PC-3 (cell line): Measurements from ENCODE around the gene ARL8A. TPM values are rescaled to one million over a fixed set of nuclear protein-coding genes. Genes with fewer than 3 reads are reported as not detected.

Source experiments
- ATAC-seq: fragments of 200-7000 bp; cut with Tn5 transposase; 2 replicates; pipeline ENCODE4 v1.9.1; 2020; ENCODE audit warnings: mild to moderate bottlenecking, moderate library complexity
- BruUV-seq: library from RNA; stranded (reverse); fragments of 400-500 nt; replicated peaks from 2 replicates; lab custom pipeline; 2021; lab: Mats Ljungman, UMichigan
- CTCF ChIA-PET: fragments of 300-600 bp; sonication (Branson Sonifier 250); formaldehyde crosslinking; loops from one replicate; lab custom pipeline; 2022; ENCODE audit warnings: antibody characterized with exemption; lab: Charles Lee
- POLR2A ChIA-PET: fragments of 300-600 bp; sonication (Branson Sonifier 250); formaldehyde crosslinking; loops from one replicate; lab custom pipeline; 2022; ENCODE audit warnings: antibody characterized with exemption; ENCODE audit not compliant: unreplicated experiment; lab: Charles Lee
- DNase-seq: peaks from one replicate; pipeline ENCODE4 v3.0.0-alpha.2; 2015
- H2AFZ ChIP-seq: fragments of 300-600 bp; sonication (generic); 2 replicates; pipeline ENCODE4 v1.6.0; 2016; ENCODE audit warnings: antibody characterized with exemption, low read length
- H3F3A ChIP-seq: fragments of 300-600 bp; sonication (generic); one replicate; pipeline ENCODE4 v1.6.0; 2017; ENCODE audit warnings: antibody characterized with exemption, low read length, control low read depth, mild to moderate bottlenecking; ENCODE audit not compliant: unreplicated experiment
- H3K27ac ChIP-seq: fragments of 300-600 bp; sonication (generic); 2 replicates; pipeline ENCODE4 v1.5.1; 2016; ENCODE audit warnings: mild to moderate bottlenecking, low read length
- H3K27me3 ChIP-seq: fragments of 300-600 bp; sonication (generic); 2 replicates; pipeline ENCODE4 v1.6.1; 2016; ENCODE audit warnings: low read length, mixed read lengths
- H3K36me3 ChIP-seq: fragments of 300-600 bp; sonication (generic); 2 replicates; pipeline ENCODE4 v1.6.1; 2016; ENCODE audit warnings: low read depth, mixed run types, low read length, mixed read lengths
- H3K4me1 ChIP-seq: fragments of 300-600 bp; sonication (generic); 2 replicates; pipeline ENCODE4 v1.5.1; 2016; ENCODE audit warnings: low read length; ENCODE audit not compliant: insufficient read depth
- H3K4me2 ChIP-seq: fragments of 300-600 bp; sonication (generic); 2 replicates; pipeline ENCODE4 v1.6.0; 2016; ENCODE audit warnings: low read length
- H3K4me3 ChIP-seq: fragments of 300-600 bp; sonication (generic); 2 replicates; pipeline ENCODE4 v1.5.1; 2016; ENCODE audit warnings: mild to moderate bottlenecking, low read length, mixed read lengths
- H3K79me2 ChIP-seq: fragments of 300-600 bp; sonication (generic); 2 replicates; pipeline ENCODE4 v1.6.1; 2017; ENCODE audit warnings: low read length, mixed read lengths
- H3K9ac ChIP-seq: fragments of 300-600 bp; sonication (generic); 2 replicates; pipeline ENCODE4 v1.6.0; 2016; ENCODE audit warnings: mild to moderate bottlenecking, low read length
- H3K9me2 ChIP-seq: fragments of 300-600 bp; sonication (generic); replicated peaks from 2 replicates; pipeline ENCODE4 v1.6.1; 2016; ENCODE audit warnings: mixed run types, low read length, mixed read lengths
- H3K9me3 ChIP-seq: fragments of 300-600 bp; sonication (generic); 2 replicates; pipeline ENCODE4 v1.6.1; 2016; ENCODE audit warnings: low read length, mixed read lengths
- H4K20me1 ChIP-seq: fragments of 300-600 bp; sonication (generic); 2 replicates; pipeline ENCODE4 v1.6.1; 2016; ENCODE audit warnings: low read length, mixed read lengths
- CTCF ChIP-seq: fragments of 300-600 bp; sonication (generic); conservative IDR thresholded peaks from 2 replicates; pipeline ENCODE4 v1.5.1; 2017; ENCODE audit warnings: antibody characterized with exemption, low read depth, mild to moderate bottlenecking, low read length
- EZH2 ChIP-seq: fragments of 300-600 bp; sonication (generic); IDR thresholded peaks from one replicate; pipeline ENCODE4 v1.6.1; 2017; ENCODE audit warnings: antibody characterized with exemption, mild to moderate bottlenecking, low read length; ENCODE audit not compliant: unreplicated experiment
- EZH2phosphoT487 ChIP-seq: fragments of 300-600 bp; sonication (generic); IDR thresholded peaks from 2 replicates; pipeline ENCODE4 v1.6.1; 2018; ENCODE audit warnings: mild to moderate bottlenecking, antibody characterized with exemption, low read length, borderline replicate concordance
- intact Hi-C: fragments of 100-400 bp; cut with micrococcal nuclease; formaldehyde crosslinking; loops from 2 replicates; pipeline ENCODE4 v1.9.0; 2023
- total RNA-seq: library from RNA; depleted of rRNA; stranded (reverse); fragments of >200 nt; gene quantifications from 2 replicates; pipeline ENCODE4 v1.2.3, GENCODE V29; 2014

ARL8A gene
- total RNA-seq, 1 experiment from 2014 or later = 20.4 TPM

- TF ChIP-seq EZH2phosphoT487 (no peak), EZH2 (no peak), CTCF (no peak)
- ATAC-seq (no peak), DNase-seq (no peak)
- Histone ChIP-seq H3K4me3 (no peak overlapping the region), H3K79me2 (no peaks in the 10 kb centered on the region), H3K4me1 (no peaks in the 10 kb centered on the region), H3K4me2 (no peak overlapping the region), H4K20me1 (no peaks in the 10 kb centered on the region), H3F3A (no peaks in the 10 kb centered on the region), H3K9ac (no peak overlapping the region), H3K36me3 (no peaks in the 10 kb centered on the region), H3K27me3 (no peaks in the 10 kb centered on the region), H3K9me3 (no peaks in the 10 kb centered on the region), H3K27ac (no peak overlapping the region), H3K9me2 (no peaks in the 10 kb centered on the region), H2AFZ (no peak overlapping the region)
- no TSS peak for BruUV-seq
- POLR2A ChIA-PET = no interaction called here
- intact Hi-C loops = no loop called here
- CTCF ChIA-PET = no interaction called here
These were observed 26.9 kb upstream of the ARL8A start for GRCh38 chr1:202171292-202172014.

- intact Hi-C loops = no loop called here
- no peaks in the 10 kb centered on the region for H3K4me1 ChIP-seq
- no peaks in the 10 kb centered on the region for H3K9me2 ChIP-seq
- no peaks in the 10 kb centered on the region for H3K79me2 ChIP-seq
- no peaks in the 10 kb centered on the region for H3K36me3 ChIP-seq
- no peak overlapping the region for H3K4me3 ChIP-seq
- no peak for ATAC-seq
- no peaks in the 10 kb centered on the region for H3K27me3 ChIP-seq
- H3F3A ChIP-seq = no peaks in the 10 kb centered on the region
- H4K20me1 ChIP-seq = no peaks in the 10 kb centered on the region
- no peak overlapping the region for H3K4me2 ChIP-seq
- H3K9me3 ChIP-seq = no peaks in the 10 kb centered on the region
- no peak for DNase-seq
- H2AFZ ChIP-seq = no peak overlapping the region
- CTCF ChIA-PET = no interaction called here
- BruUV-seq = no TSS peak
- TF ChIP-seq EZH2phosphoT487 (no peak), CTCF (no peak), EZH2 (no peak)
- no peak overlapping the region for H3K27ac ChIP-seq
- no peak overlapping the region for H3K9ac ChIP-seq
- POLR2A ChIA-PET = no interaction called here
These were observed 26.2 kb upstream of the ARL8A start for GRCh38 chr1:202170726-202171125.

- H3F3A ChIP-seq = no peaks in the 10 kb centered on the region
- H2AFZ ChIP-seq = no peak overlapping the region
- H3K27ac ChIP-seq = no peak overlapping the region
- BruUV-seq = no TSS peak
- H3K4me1 ChIP-seq = no peaks in the 10 kb centered on the region
- ChIA-PET CTCF (no interaction called here), POLR2A (no interaction called here)
- no peak overlapping the region for H3K9ac ChIP-seq
- DNase-seq = no peak
- no peaks in the 10 kb centered on the region for H3K36me3 ChIP-seq
- TF ChIP-seq EZH2 (no peak), EZH2phosphoT487 (no peak), CTCF (no peak)
- H4K20me1 ChIP-seq = no peaks in the 10 kb centered on the region
- intact Hi-C loops = no loop called here
- H3K4me2 ChIP-seq = no peak overlapping the region
- H3K9me2 ChIP-seq = no peaks in the 10 kb centered on the region
- H3K4me3 ChIP-seq = no peak overlapping the region
- H3K9me3 ChIP-seq = no peaks in the 10 kb centered on the region
- no peaks in the 10 kb centered on the region for H3K79me2 ChIP-seq
- no peak for ATAC-seq
- H3K27me3 ChIP-seq = no peaks in the 10 kb centered on the region
These were observed 24.3 kb upstream of the ARL8A start for GRCh38 chr1:202168861-202169260.
